Neutrophil (primary cell): Measurements from ENCODE around the gene TSSK6.
A peak's percentile ranks its signal among the peaks of the same experiment; 100 is the strongest.

Experiments used
- H3K27ac ChIP-seq: fragments of 200-600 bp; sonication (generic); 2 replicates; pipeline ENCODE4 v1.5.1; 2016; ENCODE audit warnings: mild to moderate bottlenecking, moderate library complexity
- H3K27me3 ChIP-seq: fragments of 200-600 bp; sonication (generic); 2 replicates; pipeline ENCODE4 v1.6.0; 2016; ENCODE audit warnings: mild to moderate bottlenecking
- H3K36me3 ChIP-seq: fragments of 200-600 bp; sonication (generic); 2 replicates; pipeline ENCODE4 v1.5.1; 2017
- H3K4me1 ChIP-seq, 2 experiments: fragments of 200-600 bp in 1 of 2; sonication (generic) in 1 of 2; 1 replicate in 1 of 2; 2 replicates in 1 of 2; pipeline versions ENCODE4 v1.5.1 to v1.6.1; 2013 to 2016; ENCODE audit warnings: low read depth in 1 of 2, low read length in 1 of 2, mild to moderate bottlenecking in 1 of 2, moderate library complexity in 1 of 2; ENCODE audit not compliant: control insufficient read depth in 1 of 2, insufficient read depth in 1 of 2
- H3K4me3 ChIP-seq, 2 experiments: fragments of 200-600 bp in 1 of 2; sonication (generic) in 1 of 2; 1 replicate in 1 of 2; 2 replicates in 1 of 2; pipeline ENCODE4 v1.5.1; 2013 to 2016; ENCODE audit warnings: low read depth in 1 of 2, low read length in 1 of 2, mild to moderate bottlenecking in 1 of 2, moderate library complexity in 1 of 2
- H3K9me3 ChIP-seq: fragments of 200-600 bp; sonication (generic); 2 replicates; pipeline ENCODE4 v1.5.1; 2016
- TF ChIP-seq, protein P1 (sequence below): fragments of 200-600 bp; sonication (generic); IDR thresholded peaks from 2 replicates; pipeline ENCODE4 v1.5.1; 2016; ENCODE audit warnings: antibody characterized with exemption

Gene TSSK6

GRCh38 chr19:19493841-19494546 is 21.4 kb downstream of the TSSK6 start:
- Histone ChIP-seq H3K9me3 (no peaks in the 10 kb centered on the region), H3K27ac (no peak overlapping the region)

GRCh38 chr19:19492026-19492610 is 23.2 kb downstream of the TSSK6 start:
- Histone ChIP-seq H3K27ac (no peak overlapping the region), H3K4me1 (peaks cover 36 to 37% of the 10 kb centered on the region in 2 experiments), H3K9me3 (no peaks in the 10 kb centered on the region), H3K4me3 (no peak overlapping the region), H3K36me3 (peaks cover 65% of the 10 kb centered on the region), H3K27me3 (no peaks in the 10 kb centered on the region)
- TF ChIP-seq, protein P1, sequence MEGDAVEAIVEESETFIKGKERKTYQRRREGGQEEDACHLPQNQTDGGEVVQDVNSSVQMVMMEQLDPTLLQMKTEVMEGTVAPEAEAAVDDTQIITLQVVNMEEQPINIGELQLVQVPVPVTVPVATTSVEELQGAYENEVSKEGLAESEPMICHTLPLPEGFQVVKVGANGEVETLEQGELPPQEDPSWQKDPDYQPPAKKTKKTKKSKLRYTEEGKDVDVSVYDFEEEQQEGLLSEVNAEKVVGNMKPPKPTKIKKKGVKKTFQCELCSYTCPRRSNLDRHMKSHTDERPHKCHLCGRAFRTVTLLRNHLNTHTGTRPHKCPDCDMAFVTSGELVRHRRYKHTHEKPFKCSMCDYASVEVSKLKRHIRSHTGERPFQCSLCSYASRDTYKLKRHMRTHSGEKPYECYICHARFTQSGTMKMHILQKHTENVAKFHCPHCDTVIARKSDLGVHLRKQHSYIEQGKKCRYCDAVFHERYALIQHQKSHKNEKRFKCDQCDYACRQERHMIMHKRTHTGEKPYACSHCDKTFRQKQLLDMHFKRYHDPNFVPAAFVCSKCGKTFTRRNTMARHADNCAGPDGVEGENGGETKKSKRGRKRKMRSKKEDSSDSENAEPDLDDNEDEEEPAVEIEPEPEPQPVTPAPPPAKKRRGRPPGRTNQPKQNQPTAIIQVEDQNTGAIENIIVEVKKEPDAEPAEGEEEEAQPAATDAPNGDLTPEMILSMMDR = no peak

More at GRCh38 chr19:19493841-19494546, 21.4 kb downstream of the TSSK6 start:
- Histone ChIP-seq H3K27me3 (no peaks in the 10 kb centered on the region), H3K36me3 (peaks cover 77% of the 10 kb centered on the region), H3K4me1 (peaks cover 18 to 19% of the 10 kb centered on the region in 2 experiments), H3K4me3 (no peak overlapping the region)
- TF ChIP-seq, protein P1 = no peak

GRCh38 chr19:19491321-19492025 is 23.9 kb downstream of the TSSK6 start:
- H3K9me3 ChIP-seq = no peaks in the 10 kb centered on the region
- peaks cover 65% of the 10 kb centered on the region for H3K36me3 ChIP-seq
- no peak overlapping the region for H3K27ac ChIP-seq
- no peaks in the 10 kb centered on the region for H3K27me3 ChIP-seq
- TF ChIP-seq, protein P1 = no peak
- H3K4me1 ChIP-seq = peaks cover 43% of the 10 kb centered on the region in 2 experiments
- no peak overlapping the region for H3K4me3 ChIP-seq

- Histone ChIP-seq H3K4me1 (peaks cover 51 to 54% of the 10 kb centered on the region in 2 experiments), H3K36me3 (peaks cover 60% of the 10 kb centered on the region)
Observed at GRCh38 chr19:19490214-19490968, 25.0 kb downstream of the TSSK6 start.

GRCh38 chr19:19489804-19490204 is 25.5 kb downstream of the TSSK6 start:
- H3K4me1 ChIP-seq = peaks cover 57 to 60% of the 10 kb centered on the region in 2 experiments
- peak overlapping the region; percentile 33 to 43 for H3K4me3 ChIP-seq
- H3K36me3 ChIP-seq = peaks cover 56% of the 10 kb centered on the region

More at GRCh38 chr19:19490214-19490968, 25.0 kb downstream of the TSSK6 start:
- H3K27me3 ChIP-seq = no peaks in the 10 kb centered on the region
- H3K27ac ChIP-seq = peak overlapping the region; percentile 86
- TF ChIP-seq, protein P1 = peak; percentile 83
- no peaks in the 10 kb centered on the region for H3K9me3 ChIP-seq
- H3K4me3 ChIP-seq = peak overlapping the region; percentile 33 to 43

More at GRCh38 chr19:19489804-19490204, 25.5 kb downstream of the TSSK6 start:
- TF ChIP-seq, protein P1 = no peak
- peak overlapping the region; percentile 86 for H3K27ac ChIP-seq
- no peaks in the 10 kb centered on the region for H3K27me3 ChIP-seq
- H3K9me3 ChIP-seq = no peaks in the 10 kb centered on the region
